ENCODE results near the gene DFFA.
"Not testable (repeated sequence)": the region's sequence is repeated elsewhere in the genome, so short reads cannot be mapped to it uniquely, and the experiment has no call there.

DFFA gene

GRCh38 chr1:10457462-10457861, 14.9 kb downstream of the DFFA start:
- DNase-seq = not testable (repeated sequence)

- DNase-seq = no peak
Observed at GRCh38 chr1:10456661-10457060, 15.7 kb downstream of the DFFA start.

GRCh38 chr1:10456048-10456447, 16.3 kb downstream of the DFFA start:
- no peak for DNase-seq

- no peak for DNase-seq
Observed at GRCh38 chr1:10451287-10451686, 21.0 kb downstream of the DFFA start.

GRCh38 chr1:10450836-10451235, 21.5 kb downstream of the DFFA start:
- no peak for DNase-seq

GRCh38 chr1:10450156-10450814, 22.0 kb downstream of the DFFA start:
- no peak for DNase-seq

GRCh38 chr1:10449751-10450150, 22.6 kb downstream of the DFFA start, which contains the start of gene CORT:
CORT (plus strand) TSS chr1:10450031; CDS start chr1:10450224, 193 bp downstream.
- DNase-seq = no peak

GRCh38 chr1:10446790-10447422, 25.4 kb downstream of the DFFA start:
- DNase-seq = no peak

- DNase-seq = no peak
Observed at GRCh38 chr1:10444795-10445397, 27.4 kb downstream of the DFFA start.

- no peak for DNase-seq
Observed at GRCh38 chr1:10444248-10444647, 28.1 kb downstream of the DFFA start.

- no peak for DNase-seq
Observed at GRCh38 chr1:10440794-10441193, 31.5 kb downstream of the DFFA start.

GRCh38 chr1:10440305-10440704, 32.0 kb downstream of the DFFA start:
- no peak for DNase-seq

GRCh38 chr1:10438677-10439163, 33.6 kb downstream of the DFFA start:
- DNase-seq = no peak

- DNase-seq = no peak
Observed at GRCh38 chr1:10437052-10437451, 35.3 kb downstream of the DFFA start.

GRCh38 chr1:10434590-10434989, 37.7 kb downstream of the DFFA start:
- DNase-seq = no peak

- no peak for DNase-seq
Observed at GRCh38 chr1:10433790-10434189, 38.5 kb downstream of the DFFA start.

- no peak for DNase-seq
Observed at GRCh38 chr1:10432910-10433700, 39.2 kb downstream of the DFFA start.

- DNase-seq = peak in 1 of 2 donors; percentile 19
Observed at GRCh38 chr1:10431070-10431730, 41.1 kb downstream of the DFFA start.

GRCh38 chr1:10430216-10431069, 41.9 kb downstream of the DFFA start, which contains the start of gene CENPS:
CENPS (plus strand) TSS chr1:10430433; CDS start chr1:10430518, 85 bp downstream.
- peak; percentile 76 to 94 for DNase-seq

GRCh38 chr1:10429868-10430215, 42.5 kb downstream of the DFFA start:
- peak; percentile 35 to 52 for DNase-seq

- DNase-seq = no peak
Observed at GRCh38 chr1:10428984-10429383, 43.3 kb downstream of the DFFA start.

GRCh38 chr1:10426535-10426848, 45.8 kb downstream of the DFFA start:
- not testable (repeated sequence) for DNase-seq

Data from inflammatory macrophage treated with lipopolysaccharide for 1 hour (primary cell).